PC-3 (cell line): ENCODE measurements around the gene MRPS12. TPM values are rescaled to one million over a fixed set of nuclear protein-coding genes. Genes with fewer than 3 reads are reported as not detected.

ENCODE experiments used
- ATAC-seq: fragments of 200-7000 bp; cut with Tn5 transposase; 2 replicates; pipeline ENCODE4 v1.9.1; 2020; ENCODE audit warnings: mild to moderate bottlenecking, moderate library complexity
- BruUV-seq: library from RNA; stranded (reverse); fragments of 400-500 nt; replicated peaks from 2 replicates; lab custom pipeline; 2021; lab: Mats Ljungman, UMichigan
- CTCF ChIA-PET: fragments of 300-600 bp; sonication (Branson Sonifier 250); formaldehyde crosslinking; loops from one replicate; lab custom pipeline; 2022; ENCODE audit warnings: antibody characterized with exemption; lab: Charles Lee
- POLR2A ChIA-PET: fragments of 300-600 bp; sonication (Branson Sonifier 250); formaldehyde crosslinking; loops from one replicate; lab custom pipeline; 2022; ENCODE audit warnings: antibody characterized with exemption; ENCODE audit not compliant: unreplicated experiment; lab: Charles Lee
- DNase-seq: peaks from one replicate; pipeline ENCODE4 v3.0.0-alpha.2; 2015
- H2AFZ ChIP-seq: fragments of 300-600 bp; sonication (generic); 2 replicates; pipeline ENCODE4 v1.6.0; 2016; ENCODE audit warnings: antibody characterized with exemption, low read length
- H3F3A ChIP-seq: fragments of 300-600 bp; sonication (generic); one replicate; pipeline ENCODE4 v1.6.0; 2017; ENCODE audit warnings: antibody characterized with exemption, low read length, control low read depth, mild to moderate bottlenecking; ENCODE audit not compliant: unreplicated experiment
- H3K27ac ChIP-seq: fragments of 300-600 bp; sonication (generic); 2 replicates; pipeline ENCODE4 v1.5.1; 2016; ENCODE audit warnings: mild to moderate bottlenecking, low read length
- H3K27me3 ChIP-seq: fragments of 300-600 bp; sonication (generic); 2 replicates; pipeline ENCODE4 v1.6.1; 2016; ENCODE audit warnings: low read length, mixed read lengths
- H3K36me3 ChIP-seq: fragments of 300-600 bp; sonication (generic); 2 replicates; pipeline ENCODE4 v1.6.1; 2016; ENCODE audit warnings: low read depth, mixed run types, low read length, mixed read lengths
- H3K4me1 ChIP-seq: fragments of 300-600 bp; sonication (generic); 2 replicates; pipeline ENCODE4 v1.5.1; 2016; ENCODE audit warnings: low read length; ENCODE audit not compliant: insufficient read depth
- H3K4me2 ChIP-seq: fragments of 300-600 bp; sonication (generic); 2 replicates; pipeline ENCODE4 v1.6.0; 2016; ENCODE audit warnings: low read length
- H3K4me3 ChIP-seq: fragments of 300-600 bp; sonication (generic); 2 replicates; pipeline ENCODE4 v1.5.1; 2016; ENCODE audit warnings: mild to moderate bottlenecking, low read length, mixed read lengths
- H3K79me2 ChIP-seq: fragments of 300-600 bp; sonication (generic); 2 replicates; pipeline ENCODE4 v1.6.1; 2017; ENCODE audit warnings: low read length, mixed read lengths
- H3K9ac ChIP-seq: fragments of 300-600 bp; sonication (generic); 2 replicates; pipeline ENCODE4 v1.6.0; 2016; ENCODE audit warnings: mild to moderate bottlenecking, low read length
- H3K9me2 ChIP-seq: fragments of 300-600 bp; sonication (generic); replicated peaks from 2 replicates; pipeline ENCODE4 v1.6.1; 2016; ENCODE audit warnings: mixed run types, low read length, mixed read lengths
- H3K9me3 ChIP-seq: fragments of 300-600 bp; sonication (generic); 2 replicates; pipeline ENCODE4 v1.6.1; 2016; ENCODE audit warnings: low read length, mixed read lengths
- H4K20me1 ChIP-seq: fragments of 300-600 bp; sonication (generic); 2 replicates; pipeline ENCODE4 v1.6.1; 2016; ENCODE audit warnings: low read length, mixed read lengths
- CTCF ChIP-seq: fragments of 300-600 bp; sonication (generic); conservative IDR thresholded peaks from 2 replicates; pipeline ENCODE4 v1.5.1; 2017; ENCODE audit warnings: antibody characterized with exemption, low read depth, mild to moderate bottlenecking, low read length
- EZH2 ChIP-seq: fragments of 300-600 bp; sonication (generic); IDR thresholded peaks from one replicate; pipeline ENCODE4 v1.6.1; 2017; ENCODE audit warnings: antibody characterized with exemption, mild to moderate bottlenecking, low read length; ENCODE audit not compliant: unreplicated experiment
- EZH2phosphoT487 ChIP-seq: fragments of 300-600 bp; sonication (generic); IDR thresholded peaks from 2 replicates; pipeline ENCODE4 v1.6.1; 2018; ENCODE audit warnings: mild to moderate bottlenecking, antibody characterized with exemption, low read length, borderline replicate concordance
- intact Hi-C: fragments of 100-400 bp; cut with micrococcal nuclease; formaldehyde crosslinking; loops from 2 replicates; pipeline ENCODE4 v1.9.0; 2023
- total RNA-seq: library from RNA; depleted of rRNA; stranded (reverse); fragments of >200 nt; gene quantifications from 2 replicates; pipeline ENCODE4 v1.2.3, GENCODE V29; 2014

Gene MRPS12
- total RNA-seq, 1 experiment from 2014 or later: 156 TPM

DNA sequence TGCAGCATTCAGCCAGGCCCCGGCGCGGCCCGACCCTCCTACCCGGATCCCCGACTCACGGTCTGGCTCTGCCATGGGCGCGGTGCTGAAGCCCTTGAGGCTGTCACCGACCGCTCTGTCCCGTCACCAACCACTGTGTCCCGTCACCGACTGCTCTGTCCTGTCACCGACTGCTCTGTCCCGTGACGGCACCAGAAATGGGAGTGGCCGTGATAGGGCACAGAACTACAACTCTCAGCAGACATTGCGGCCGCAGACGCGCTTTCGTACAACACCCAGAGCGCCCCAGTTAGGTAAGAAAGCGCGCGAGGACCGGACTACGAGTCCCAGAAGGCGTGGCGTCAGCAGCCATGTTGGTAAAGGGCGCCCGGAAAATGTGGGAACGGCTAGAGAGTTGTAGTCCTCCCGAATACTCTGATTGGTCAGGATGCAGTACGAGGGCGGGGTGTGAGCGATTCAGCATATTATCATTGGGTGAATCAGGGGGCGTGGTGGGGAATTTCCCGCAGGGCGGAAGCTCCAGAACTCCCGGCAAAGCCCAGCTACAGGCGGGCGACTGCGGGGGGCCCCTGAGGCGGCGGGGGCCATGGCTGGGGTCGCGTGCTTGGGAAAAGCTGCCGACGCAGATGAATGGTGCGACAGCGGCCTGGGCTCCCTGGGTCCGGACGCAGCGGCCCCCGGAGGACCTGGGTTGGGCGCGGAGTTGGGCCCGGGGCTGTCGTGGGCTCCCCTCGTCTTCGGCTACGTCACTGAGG, 31.1 kb upstream of the MRPS12 start, which contains the start of the genes NFKBIB and SIRT2:
Gene NFKBIB, plus strand, starts transcription at position 523 of the 755 bp plus-strand sequence. Its CDS starts 64 bp downstream, at position 587.
Gene SIRT2, minus strand, starts transcription at position 172 of the 755 bp plus-strand sequence. Its CDS starts 97 bp downstream, at position 75.
- H3K4me2 ChIP-seq: peak within 1 kb of the TSS; percentile 98
- no peaks in the 10 kb centered on the region for H4K20me1 ChIP-seq
- no peaks in the 10 kb centered on the region for H3K27me3 ChIP-seq
- ATAC-seq (peak; percentile 95), DNase-seq (peak; percentile 99)
- H3K36me3 ChIP-seq: no peaks in the 10 kb centered on the region
- H3K9me3 ChIP-seq: no peaks in the 10 kb centered on the region
- H3K4me3 ChIP-seq: peak within 1 kb of the TSS; percentile 78
- TF ChIP-seq EZH2phosphoT487 (no peak), CTCF (no peak), EZH2 (no peak)
- peaks cover 29% of the 10 kb centered on the region for H3K79me2 ChIP-seq
- BruUV-seq: no TSS peak
- CTCF ChIA-PET: interaction anchor here (1.9 kb wide), 1 partner anchor 31 kb away, joined by 7 read pairs; the partner anchor contains the start of genes MRPS12 and SARS2
- H3F3A ChIP-seq: no peaks in the 10 kb centered on the region
- H3K27ac ChIP-seq: 0 out of 2 replicates have a peak within 1 kb of the TSS, but pooled peaks have one; percentile 12
- peak within 1 kb of the TSS; percentile 83 for H2AFZ ChIP-seq
- intact Hi-C loops: loop anchor here (1.0 to 5.0 kb wide), 2 partner anchors 31 to 47 kb away; partner anchors contain the start of genes MRPS12 and SARS2
- H3K9me2 ChIP-seq: no peaks in the 10 kb centered on the region
- 0 out of 2 replicates have a peak, but pooled peaks cover 3% of the 10 kb centered on the region for H3K4me1 ChIP-seq
- POLR2A ChIA-PET: interaction anchor here (0.5 to 0.8 kb wide), 3 partner anchors 31 to 183 kb away, joined by 3 to 6 read pairs (median 5); partner anchors contain the start of gene MRPS12
- H3K9ac ChIP-seq: peak within 1 kb of the TSS; percentile 77

DNA sequence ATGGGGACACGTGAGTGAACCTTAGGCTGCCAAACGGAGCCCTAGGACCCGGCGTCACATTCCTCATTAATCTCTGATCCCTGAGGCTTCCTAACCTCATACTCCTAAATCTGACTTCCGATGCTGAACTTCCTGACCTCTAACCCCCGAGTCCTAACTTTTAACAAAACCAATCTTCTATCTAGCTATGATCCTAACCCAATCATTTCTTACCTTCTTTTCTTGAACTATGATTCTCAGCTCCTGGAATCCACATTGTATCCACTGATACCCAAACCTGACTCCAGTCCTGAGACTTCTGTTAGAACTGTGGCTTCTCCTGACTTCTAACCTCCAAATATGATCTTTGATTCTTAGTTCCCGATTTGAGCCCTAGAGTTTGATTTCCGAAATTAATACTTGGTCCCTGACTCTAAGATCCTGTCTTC, 30.5 kb upstream of the MRPS12 start:
- H3K27ac ChIP-seq: 0 out of 2 replicates have a peak overlapping the region, but pooled peaks have one; percentile 12
- H2AFZ ChIP-seq: peak overlapping the region; percentile 73
- peak overlapping the region; percentile 77 for H3K9ac ChIP-seq
- 0 out of 2 replicates have a peak, but pooled peaks cover 3% of the 10 kb centered on the region for H3K4me1 ChIP-seq
- intact Hi-C loops: no loop called here
- no peaks in the 10 kb centered on the region for H3K9me3 ChIP-seq
- TSS peak; percentile 76 for BruUV-seq
- peaks cover 29% of the 10 kb centered on the region for H3K79me2 ChIP-seq
- H3K4me3 ChIP-seq: peak overlapping the region; percentile 78
- H3F3A ChIP-seq: no peaks in the 10 kb centered on the region
- ATAC-seq (no peak), DNase-seq (no peak)
- H4K20me1 ChIP-seq: no peaks in the 10 kb centered on the region
- CTCF ChIA-PET: interaction anchor here (1.9 kb wide), 1 partner anchor 30 kb away, joined by 7 read pairs; the partner anchor contains the start of genes MRPS12 and SARS2
- TF ChIP-seq EZH2 (no peak), CTCF (no peak), EZH2phosphoT487 (no peak)
- H3K27me3 ChIP-seq: no peaks in the 10 kb centered on the region
- H3K4me2 ChIP-seq: peak overlapping the region; percentile 98
- no peaks in the 10 kb centered on the region for H3K36me3 ChIP-seq
- H3K9me2 ChIP-seq: no peaks in the 10 kb centered on the region
- POLR2A ChIA-PET: interaction anchor here (0.5 to 0.8 kb wide), 3 partner anchors 31 to 183 kb away, joined by 3 to 6 read pairs (median 5); partner anchors contain the start of gene MRPS12
